NCI-H1417 (cell line): ENCODE measurements around the gene SHROOM2.

Experiments used
- DNase-seq, 3 experiments: peaks; one replicate each; lab custom pipeline; 2025; lab: John Stamatoyannopoulos, UW

The SHROOM2 gene

DNA sequence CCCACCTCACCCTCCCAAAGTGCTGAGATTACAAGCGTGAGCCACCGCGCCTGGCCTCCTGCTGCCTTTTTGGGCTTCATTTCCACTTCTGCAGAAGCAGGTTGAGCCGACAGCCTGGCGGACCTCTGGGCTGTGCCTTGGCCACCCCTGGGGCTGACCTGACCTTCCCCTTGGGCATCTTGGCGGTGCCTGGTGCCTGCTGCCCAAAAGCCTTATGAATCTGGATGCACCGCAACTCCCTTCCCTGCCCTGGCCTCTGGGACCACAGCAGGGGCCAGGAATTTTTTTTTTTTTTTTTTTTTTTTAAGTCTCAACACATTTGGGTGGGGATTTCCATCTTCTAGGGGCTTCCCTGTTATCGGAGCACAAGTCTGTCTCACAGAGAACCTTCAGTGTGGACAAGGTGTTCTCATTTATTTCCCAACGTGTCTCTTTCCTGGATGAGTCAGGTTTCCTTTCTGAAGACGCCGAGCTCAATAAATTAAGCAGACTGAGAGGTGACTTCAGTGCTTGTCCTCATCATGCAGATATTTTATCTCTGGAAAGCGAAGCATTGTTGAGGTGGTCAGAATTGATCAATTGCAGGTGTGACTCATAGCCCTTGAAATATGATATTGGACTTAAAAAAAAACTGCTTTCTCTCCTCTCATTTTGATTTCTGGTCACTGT lies 79.7 kb downstream of the SHROOM2 start:
- DNase-seq, result no peak

DNA sequence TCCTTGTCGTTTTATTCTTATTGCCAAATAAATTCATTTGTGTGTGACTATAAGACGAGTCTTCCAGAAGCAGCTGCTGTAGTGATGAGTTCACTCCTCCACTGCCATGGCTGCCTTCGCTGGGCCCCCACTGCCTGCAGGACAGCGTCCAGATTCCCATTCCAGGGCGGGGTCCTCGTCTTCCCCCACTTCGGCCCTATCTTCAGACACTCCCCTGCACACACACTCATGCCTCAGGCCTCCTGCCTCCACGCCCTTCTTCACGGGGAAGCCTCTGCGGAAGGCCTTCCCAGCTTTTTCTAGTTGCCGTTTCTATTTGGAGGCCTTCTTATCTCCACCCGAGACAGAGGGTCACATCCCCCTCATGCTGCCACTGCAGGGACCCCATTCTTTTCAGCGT lies 80.4 kb downstream of the SHROOM2 start:
- no peak for DNase-seq

DNA sequence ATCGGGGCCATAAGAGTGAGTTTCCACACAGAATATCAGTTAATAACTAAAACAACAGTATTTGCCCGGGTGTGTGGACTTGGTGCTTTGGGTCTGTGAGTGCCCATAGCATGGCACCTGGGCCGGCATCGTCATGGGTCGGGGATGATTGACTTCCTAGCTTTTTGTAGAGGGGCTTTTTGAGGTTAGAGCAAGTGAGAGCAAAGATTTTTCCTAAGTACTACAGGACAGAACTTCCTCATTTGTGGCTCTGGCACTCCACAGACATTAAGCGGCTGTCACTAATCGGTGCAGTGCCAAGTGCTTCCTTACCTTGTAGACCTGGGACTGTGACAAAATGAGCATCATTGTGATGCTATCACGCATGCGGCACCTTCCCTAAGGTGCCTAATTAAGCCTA lies 81.0 kb downstream of the SHROOM2 start:
- DNase-seq, result no peak

DNA sequence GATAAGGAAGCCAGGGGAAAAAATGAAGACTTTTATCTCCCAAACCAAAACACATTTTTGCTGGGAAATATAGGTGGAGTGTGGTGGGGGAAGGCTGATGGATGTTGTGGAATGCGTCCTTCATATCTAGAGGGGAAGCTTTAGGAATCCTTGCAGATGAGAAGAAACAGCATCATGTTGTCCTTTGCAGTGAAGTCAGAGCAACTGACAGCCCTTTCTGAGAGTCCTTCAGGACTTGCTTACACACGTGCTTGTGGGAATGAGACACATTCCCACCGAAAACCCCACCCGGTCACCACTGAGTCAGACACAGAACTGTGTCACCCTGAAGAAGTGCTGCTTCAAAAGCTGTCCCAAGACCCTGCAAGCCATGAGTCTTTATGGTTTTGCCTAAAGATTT lies 81.5 kb downstream of the SHROOM2 start:
- no peak for DNase-seq

DNA sequence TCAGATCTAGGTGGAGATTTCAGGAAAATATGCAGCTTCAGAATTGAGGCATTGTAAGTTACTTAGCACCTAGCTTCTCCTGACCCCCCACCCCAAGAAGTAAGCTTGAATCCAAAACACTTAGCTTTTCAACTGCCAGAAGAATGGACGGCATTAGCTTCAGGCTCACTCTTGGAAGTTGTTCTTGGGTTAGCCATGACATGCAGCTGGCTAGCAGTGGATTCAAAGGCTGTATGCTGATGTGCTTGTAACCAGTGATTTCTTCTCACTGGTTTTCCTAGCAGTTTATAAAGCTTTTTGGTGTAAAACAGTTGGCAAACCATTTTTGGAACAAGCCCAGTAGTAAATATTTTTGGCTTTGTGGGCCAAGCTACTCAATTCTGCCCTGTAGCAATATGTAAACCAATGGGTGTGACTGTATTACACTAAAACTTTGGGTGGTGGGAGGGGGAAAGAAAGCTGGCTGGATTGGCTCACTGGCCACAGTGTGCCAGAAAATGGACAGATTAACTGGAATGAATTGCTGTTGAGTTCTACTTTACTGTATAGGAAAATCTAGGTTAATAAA lies 85.6 kb downstream of the SHROOM2 start:
- no peak for DNase-seq

DNA sequence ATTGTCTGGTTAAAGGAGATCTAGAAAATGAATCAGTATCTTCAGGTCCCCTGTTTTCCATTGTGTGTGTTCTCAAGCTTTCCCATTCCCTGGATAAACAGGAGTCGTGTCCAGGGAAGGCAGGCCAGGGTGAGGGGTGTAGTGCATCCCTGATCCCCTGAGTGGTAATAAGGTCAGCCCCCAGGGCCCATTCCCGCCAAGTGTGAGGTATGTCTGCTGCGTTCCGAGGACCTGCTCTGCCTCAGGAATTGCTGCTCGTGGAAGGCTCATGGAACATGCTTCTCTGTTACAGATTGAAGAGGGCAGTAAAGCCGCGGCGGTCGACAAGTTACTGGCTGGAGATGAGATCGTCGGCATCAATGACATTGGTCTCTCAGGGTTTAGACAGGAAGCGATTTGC lies 87.1 kb downstream of the SHROOM2 start:
- DNase-seq, result no peak

DNA sequence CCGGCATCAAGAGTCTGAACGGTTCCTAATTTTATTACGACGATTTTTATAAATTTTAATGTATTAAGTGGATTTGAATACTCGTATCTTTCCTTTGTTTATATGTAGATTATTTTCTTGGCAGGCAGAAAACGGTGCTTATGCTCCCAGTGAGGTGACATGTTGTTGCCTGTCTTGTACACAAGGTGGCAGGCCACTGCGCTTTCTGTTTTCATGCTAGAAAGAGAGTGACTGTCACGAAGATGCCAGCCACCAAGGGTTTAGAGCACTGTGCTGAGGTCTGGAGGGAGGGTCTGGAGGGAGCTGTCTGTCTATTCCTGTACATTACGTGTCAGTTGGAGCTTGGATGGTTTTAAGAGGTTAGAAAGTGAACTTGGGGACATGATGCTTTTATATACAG lies 87.7 kb downstream of the SHROOM2 start:
- peak in 2 of 3 experiments; percentile 13 to 54 for DNase-seq

DNA sequence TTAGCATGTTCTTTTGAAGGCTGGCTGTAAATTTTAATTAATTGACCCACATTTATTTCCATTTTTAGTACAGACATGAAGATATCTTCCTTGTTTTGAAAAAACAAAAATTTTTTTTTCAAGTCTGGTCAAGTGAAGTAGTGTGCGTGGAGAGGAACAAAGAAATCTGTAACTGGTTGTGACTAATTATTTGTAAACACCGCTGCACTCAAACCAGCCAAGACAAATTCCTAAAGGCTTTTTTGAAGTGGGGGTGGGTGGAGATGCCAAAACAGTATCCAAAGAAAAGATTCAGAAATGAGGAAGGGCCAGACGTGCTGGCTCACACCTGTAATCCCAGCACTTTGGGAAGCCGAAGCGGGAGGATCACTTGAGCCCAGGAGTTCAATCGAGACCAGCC lies 88.3 kb downstream of the SHROOM2 start:
- no peak for DNase-seq

DNA sequence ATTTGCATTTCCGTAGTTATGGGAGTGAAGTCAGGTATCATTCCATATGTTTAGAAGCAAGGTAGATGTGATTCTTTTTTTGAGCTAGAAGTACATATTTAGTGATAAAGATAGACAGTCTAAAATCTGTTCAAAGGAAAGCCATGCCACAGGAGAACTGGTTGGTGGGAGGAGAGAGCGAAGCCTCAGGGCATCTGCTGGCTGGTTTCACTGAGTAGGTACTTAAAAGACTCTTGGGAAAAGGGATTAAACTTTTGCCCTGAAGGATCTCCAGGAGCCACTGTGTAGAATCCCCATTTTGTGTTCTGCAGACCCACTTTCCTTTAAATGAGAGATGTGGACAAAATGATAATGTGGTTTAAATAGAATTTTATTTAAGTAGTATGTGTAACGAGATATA lies 89.6 kb downstream of the SHROOM2 start:
- no peak for DNase-seq

DNA sequence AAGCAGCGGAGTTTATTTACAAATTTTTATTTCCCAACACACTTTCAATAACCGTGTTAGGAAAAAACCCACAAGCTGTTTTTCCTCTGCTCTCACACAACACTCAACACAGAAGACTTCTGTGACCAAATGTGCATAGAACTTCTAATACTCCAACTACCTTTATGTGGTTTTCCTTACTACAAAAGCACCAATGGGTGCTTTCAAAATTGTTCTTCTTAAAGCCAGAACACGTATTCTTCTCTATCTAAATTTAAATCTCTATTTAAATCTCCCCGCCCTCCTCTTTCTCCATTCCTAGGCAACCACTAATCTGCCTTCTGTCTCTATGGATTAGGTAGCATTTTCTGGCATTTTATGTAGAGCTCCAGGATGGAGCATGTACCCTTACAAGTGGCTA lies 90.0 kb downstream of the SHROOM2 start:
- no peak for DNase-seq

DNA sequence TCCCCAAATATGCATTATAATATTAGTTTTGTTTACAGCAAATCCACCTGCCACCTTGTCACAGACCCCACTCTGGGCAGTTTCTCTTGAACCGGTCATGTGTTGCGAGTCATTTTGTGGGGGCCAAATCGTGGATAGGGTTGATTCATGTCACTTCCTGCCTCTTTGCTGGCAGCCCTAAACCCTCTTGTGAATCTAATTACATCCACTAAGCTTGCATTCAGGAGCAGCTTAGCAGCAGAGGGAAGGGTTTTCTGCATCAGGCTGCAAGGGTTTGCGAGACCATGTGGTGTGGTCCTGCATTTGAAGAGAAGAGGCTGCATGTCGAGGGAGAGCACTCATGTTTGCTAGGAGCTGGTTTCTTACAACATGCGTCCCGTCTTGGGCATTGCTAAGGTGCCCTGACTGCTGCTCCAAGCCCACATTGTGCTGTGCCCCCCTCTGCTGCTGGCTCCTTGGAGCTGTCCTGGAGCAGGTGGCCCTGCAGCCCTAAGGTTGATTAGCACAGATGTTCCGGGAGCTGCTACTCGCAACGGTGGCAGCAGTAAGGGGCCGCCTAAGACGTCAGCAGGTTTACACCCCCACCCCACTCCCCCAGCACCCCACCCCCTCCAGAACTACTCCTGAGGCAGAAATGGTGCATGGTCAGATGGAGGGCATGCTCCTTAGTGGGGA lies 92.1 kb downstream of the SHROOM2 start:
- peak in 2 of 3 experiments; percentile 48 to 79 for DNase-seq

DNA sequence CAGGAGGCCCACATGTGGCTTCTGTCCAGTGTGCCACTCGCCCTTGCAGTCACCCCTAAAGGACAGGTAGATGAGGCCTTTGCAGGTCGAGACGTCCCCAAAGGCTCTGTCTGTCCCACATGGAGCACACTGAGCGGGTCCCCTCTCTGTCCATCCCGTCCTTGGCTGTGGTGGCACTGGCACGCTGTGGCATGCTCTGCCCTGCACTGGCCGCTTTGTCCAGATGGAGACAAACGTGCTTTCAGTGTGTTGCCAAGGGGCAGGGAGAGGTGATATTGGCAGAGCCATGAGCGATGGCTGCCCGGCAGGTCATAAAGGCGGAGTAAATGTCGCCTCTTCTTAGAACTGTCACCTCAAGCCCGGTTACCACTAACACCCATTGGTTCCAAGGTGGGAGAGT lies 94.0 kb downstream of the SHROOM2 start:
- DNase-seq, result no peak

DNA sequence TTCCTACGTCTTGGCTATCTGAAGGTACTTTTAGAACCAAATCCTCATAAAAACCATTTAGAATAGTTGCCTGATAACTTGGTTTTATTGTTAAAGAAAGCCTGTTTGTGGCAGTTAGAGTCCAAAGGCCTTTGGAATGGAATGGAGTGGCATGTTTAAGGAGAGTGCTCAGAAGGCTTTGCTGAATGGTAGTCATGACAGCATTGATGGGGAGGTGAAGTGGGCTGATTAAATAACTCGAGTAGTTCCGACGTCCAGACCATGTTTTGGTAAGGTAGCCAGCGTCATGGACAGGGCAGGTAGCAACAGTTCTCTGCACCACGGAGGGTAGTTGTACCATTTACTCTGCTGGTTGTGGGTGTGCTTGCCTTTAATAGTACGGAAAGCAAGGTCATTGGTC lies 94.6 kb downstream of the SHROOM2 start:
- DNase-seq, result no peak

DNA sequence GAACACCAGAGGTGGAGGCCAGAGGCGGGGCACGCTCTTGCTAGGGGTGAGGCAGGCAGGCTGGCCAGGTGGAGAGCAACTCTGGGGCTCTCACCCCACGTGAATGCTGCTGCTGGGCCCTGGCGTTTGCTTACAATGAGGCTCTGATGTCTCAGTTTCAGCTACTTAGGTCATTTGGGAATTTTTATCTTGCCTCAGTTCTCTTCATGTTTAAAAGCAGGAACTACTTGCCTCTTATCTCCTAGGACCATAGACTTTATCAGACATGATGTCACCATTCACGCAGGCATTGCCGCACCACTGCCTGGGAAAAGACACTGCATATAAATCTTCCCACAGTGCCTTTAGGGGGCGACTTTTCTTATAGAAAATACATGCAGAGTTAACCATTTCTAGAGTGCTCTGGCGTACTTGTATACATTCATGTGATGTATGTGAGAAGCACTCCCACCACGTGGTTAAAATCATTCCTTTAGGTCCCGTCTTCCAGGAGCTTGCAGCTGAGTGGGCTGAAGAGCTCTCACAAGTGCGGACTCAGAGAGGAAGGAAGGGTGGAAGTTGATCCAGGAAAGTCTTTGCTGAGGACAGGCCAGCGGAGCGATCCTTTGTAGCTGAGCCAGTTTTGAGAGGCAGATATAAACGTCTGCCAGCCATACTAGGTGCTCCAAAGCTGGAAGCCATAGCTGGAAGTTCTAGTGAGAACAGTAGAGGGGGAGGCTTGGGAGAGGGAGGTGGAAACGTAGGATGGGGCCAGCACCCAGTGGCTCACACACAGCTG lies 96.6 kb downstream of the SHROOM2 start:
- DNase-seq, result no peak

DNA sequence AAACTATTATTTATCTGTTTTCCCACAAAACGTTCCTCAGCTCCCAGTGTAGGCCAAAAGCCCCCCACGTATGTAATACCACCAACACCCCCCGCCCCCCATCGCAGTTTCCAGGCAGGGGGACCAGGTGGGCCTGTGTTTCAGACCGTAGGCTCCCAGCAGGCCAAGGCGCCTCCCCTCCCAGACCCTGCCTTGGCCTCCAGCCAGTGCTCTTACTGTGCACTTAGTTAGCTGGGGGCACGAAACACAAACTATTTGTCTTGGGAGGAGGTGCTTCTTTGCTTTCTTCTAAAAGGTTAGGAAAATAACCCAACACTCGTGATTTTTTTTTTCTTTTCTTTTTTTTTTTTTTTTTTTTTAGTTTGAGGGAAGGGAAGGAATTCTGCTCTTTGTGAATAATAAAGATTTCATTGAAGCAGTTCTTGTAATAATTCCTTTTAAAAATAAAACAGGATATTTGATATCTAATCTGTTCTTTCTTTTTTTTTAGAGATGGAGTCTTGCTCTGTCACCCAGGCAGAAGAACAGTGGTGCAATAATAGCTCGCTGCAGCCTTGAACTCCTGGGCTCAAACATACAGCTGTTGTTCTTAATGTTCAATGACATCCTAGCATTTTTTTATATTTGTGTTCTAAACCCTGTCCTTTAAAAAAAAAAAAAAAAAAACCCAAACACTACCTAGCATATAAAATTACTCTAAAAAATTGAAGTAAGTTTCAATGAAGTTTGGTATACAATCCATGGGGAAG lies 98.0 kb downstream of the SHROOM2 start:
- DNase-seq, result peak in 1 of 3 experiments; percentile 13

DNA sequence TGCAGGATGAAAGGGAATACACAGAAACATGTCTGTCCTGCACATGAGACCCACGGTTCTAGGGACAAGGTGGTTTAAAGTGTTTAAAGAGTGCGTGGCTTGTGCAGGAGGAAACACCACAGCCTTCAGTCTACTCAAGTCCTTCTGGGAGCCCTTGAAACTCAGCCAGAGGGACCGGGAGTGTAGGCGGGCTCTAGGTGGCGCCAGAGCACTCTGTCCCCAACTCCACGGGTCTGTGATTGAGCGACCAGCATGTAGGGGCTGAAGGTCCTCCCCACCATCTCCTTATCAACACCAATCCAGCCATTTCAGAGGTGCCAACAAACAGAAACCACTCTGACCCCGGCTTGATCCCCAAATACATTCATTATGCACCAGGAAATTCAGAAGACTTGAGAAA lies 98.9 kb downstream of the SHROOM2 start:
- DNase-seq, result peak; percentile 40 to 72 (median 49)

DNA sequence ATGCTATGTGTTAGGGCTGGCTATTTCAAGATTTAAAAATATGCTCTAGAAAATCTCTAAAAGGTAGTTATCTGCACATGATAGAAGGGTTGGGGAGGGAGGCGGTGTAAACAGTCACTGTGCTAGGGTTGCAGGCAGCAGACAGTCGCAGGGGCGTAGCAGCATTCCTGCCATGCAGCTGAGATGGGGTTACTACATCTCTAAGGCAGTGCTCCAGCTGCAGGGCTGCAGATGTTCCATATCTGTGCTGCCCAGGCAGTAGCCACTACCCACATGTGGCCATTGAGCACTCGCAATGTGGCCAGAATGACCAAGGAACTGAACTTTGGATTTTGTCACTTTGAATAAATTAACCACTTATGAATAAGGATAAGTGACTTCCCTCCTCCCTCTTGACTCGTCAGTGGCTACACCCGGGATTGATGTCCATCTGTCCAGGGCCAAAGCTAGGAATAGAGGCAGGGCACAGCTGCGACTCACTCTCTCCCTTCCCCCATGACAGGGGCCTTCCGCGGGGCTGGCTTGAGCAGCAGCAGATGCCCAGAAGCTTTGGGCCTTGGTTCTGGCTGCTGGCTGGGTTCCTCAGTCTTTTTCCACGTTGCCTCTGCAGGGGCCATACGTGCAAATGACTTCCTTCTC lies 101.5 kb downstream of the SHROOM2 start:
- no peak for DNase-seq

DNA sequence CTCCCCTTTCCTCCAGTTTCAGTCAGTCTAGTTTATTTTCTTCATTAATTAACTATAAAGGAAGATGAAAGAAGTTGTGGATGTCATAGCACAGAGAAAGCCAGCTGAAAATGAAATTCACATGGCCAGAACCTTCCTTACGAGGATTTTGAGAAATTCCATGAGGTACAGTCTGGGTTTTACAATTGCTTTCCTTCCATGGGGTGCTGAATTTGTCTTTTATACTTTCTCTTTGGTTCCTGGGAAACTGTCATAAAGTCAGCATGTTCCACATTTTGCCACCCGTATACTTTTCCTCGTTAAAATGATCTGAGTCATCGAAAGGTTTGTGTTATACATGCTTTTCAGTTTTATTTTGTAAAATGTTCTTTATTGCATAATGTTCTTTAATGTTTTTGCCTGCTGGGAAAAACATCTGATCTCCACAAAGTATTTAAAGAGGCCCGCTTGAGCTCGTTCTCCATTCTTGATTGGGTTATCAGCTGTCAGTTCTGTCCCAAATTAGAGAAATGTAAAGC lies 102.8 kb downstream of the SHROOM2 start:
- no peak for DNase-seq

DNA sequence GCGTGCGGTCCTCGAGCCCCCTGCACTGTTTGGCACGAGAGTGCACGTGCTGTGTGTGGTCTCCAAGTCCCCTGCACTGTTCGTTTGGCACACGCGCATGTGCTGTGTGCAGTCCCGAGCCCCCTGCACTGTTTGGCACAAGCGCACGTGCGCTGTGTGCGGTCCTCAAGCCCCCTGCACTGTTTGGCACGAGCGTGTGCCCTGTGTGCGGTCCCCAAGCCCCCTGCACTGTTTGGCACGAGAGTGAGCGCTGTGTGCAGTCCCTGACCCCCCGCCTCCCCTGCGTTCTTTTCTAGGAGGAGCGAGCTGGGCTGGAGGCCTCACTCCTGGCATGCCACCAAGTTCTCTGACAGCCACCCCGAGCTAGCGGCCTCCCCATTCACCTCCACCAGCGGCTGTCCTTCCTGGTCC lies 104.5 kb downstream of the SHROOM2 start:
- DNase-seq, result no peak

DNA sequence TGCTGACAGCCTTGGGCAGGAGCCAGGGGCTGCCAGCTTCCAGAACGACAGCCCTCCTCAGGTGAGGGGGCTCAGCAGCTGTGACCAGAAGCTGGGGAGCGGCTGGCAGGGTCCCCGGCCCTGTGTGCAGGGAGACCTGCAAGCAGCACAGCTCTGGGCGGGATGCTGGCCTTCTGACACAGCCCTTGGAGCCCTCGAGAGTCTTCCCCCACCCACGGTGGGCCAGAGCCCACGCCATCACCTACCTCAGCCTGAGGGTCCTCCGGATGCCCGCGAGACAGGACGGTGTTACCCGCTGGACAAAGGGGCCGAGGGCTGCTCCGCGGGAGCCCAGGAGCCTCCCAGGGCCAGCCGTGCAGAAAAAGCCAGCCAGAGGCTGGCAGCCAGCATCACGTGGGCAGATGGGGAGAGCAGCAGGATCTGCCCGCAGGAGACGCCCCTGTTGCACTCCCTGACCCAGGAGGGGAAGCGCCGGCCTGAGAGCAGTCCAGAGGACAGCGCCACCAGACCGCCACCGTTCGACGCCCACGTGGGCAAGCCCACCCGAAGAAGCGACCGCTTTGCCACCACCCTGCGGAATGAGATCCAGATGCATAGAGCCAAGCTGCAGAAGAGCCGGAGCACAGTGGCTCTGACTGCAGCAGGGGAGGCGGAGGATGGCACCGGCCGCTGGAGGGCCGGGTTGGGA lies 109.1 kb downstream of the SHROOM2 start:
- DNase-seq, result no peak

DNA sequence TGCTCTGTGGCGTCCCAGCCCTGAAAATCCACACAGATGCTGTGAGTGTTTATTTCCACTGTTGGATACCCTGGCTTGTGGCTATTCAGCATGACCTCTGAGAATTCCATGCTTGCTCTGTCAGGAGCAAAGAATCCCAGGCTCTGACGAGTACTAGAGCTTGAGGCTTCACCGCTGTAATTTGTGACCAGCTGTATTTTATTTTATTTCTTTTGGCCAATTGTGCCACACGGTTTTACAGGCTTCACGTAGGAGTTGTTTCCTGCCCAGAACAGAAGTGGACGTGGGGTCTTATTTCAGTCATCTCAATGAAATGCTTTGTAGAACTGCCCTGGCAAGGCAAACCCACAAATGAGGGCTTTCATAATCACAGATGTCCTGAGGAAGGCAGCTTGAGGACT lies 111.5 kb downstream of the SHROOM2 start:
- no peak for DNase-seq
